Kidney epithelial cell (primary cell): ENCODE results near the gene SEMA6B. TPM values are rescaled to one million over a fixed set of nuclear protein-coding genes. Genes with fewer than 3 reads are reported as not detected.
A peak's percentile ranks its signal among the peaks of the same experiment; 100 is the strongest.
"Not testable (repeated sequence)": the region's sequence is repeated elsewhere in the genome, so short reads cannot be mapped to it uniquely, and the experiment has no call there.

Experiments
- DNase-seq: peaks from one replicate; pipeline ENCODE4 v3.0.0-alpha.2; 2010; ENCODE audit warnings: low read depth
- H3K27me3 ChIP-seq: 2 replicates; pipeline ENCODE4 v1.6.0; 2011; ENCODE audit warnings: low read length; ENCODE audit not compliant: control insufficient read depth, insufficient read depth
- H3K36me3 ChIP-seq: 2 replicates; pipeline ENCODE4 v1.5.1; 2011; ENCODE audit warnings: low read length; ENCODE audit not compliant: control insufficient read depth, insufficient read depth
- H3K4me3 ChIP-seq: 2 replicates; pipeline ENCODE4 v1.5.1; 2011; ENCODE audit warnings: low read depth, mild to moderate bottlenecking, control low read depth, low read length
- total RNA-seq: library from RNA; depleted of rRNA; stranded (reverse); fragments of >200 nt; gene quantifications from 2 replicates; pipeline ENCODE4 v1.2.3, GENCODE V29; 2015
- TF ChIP-seq, protein P1 (sequence below): IDR thresholded peaks from 2 replicates; pipeline ENCODE4 v1.5.1; 2011; ENCODE audit warnings: mild to moderate bottlenecking, moderate library complexity, low read length, control low read depth, inconsistent platforms; ENCODE audit not compliant: insufficient read depth, poor library complexity, severe bottlenecking

The SEMA6B gene
- total RNA-seq, 1 donor from 2014 or later: 0.13 TPM

DNA sequence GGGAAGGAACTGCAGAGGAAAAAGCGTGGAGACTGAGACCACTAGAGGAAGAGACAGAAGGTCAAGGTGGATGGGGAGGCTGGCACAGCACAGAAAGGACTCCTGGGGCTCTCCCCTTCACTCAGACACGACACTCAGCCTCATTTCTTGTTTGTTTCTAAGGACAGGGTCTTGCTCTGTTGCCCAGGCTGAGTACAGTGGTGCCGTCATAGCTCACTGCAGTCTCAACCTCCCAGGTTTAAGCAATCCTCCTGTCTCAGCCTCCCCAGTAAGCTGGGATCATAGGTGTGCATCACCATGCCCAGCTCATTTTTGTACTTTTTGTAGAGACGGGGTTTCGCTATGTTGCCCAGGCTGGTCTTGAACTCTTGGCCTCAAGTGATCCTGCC lies 11.4 kb upstream of the SEMA6B start:
- Histone ChIP-seq H3K27me3 (peaks cover 8% of the 10 kb centered on the region), H3K36me3 (no peaks in the 10 kb centered on the region), H3K4me3 (no peak overlapping the region)
- no peak for DNase-seq
- TF ChIP-seq, protein P1, sequence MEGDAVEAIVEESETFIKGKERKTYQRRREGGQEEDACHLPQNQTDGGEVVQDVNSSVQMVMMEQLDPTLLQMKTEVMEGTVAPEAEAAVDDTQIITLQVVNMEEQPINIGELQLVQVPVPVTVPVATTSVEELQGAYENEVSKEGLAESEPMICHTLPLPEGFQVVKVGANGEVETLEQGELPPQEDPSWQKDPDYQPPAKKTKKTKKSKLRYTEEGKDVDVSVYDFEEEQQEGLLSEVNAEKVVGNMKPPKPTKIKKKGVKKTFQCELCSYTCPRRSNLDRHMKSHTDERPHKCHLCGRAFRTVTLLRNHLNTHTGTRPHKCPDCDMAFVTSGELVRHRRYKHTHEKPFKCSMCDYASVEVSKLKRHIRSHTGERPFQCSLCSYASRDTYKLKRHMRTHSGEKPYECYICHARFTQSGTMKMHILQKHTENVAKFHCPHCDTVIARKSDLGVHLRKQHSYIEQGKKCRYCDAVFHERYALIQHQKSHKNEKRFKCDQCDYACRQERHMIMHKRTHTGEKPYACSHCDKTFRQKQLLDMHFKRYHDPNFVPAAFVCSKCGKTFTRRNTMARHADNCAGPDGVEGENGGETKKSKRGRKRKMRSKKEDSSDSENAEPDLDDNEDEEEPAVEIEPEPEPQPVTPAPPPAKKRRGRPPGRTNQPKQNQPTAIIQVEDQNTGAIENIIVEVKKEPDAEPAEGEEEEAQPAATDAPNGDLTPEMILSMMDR: no peak

- no peak overlapping the region for H3K4me3 ChIP-seq
- H3K27me3 ChIP-seq: peaks cover 8% of the 10 kb centered on the region
- TF ChIP-seq, protein P1: no peak
- DNase-seq: no peak
- no peaks in the 10 kb centered on the region for H3K36me3 ChIP-seq
These were observed 10.9 kb upstream of the SEMA6B start for GRCh38 chr19:4570402-4570801.

DNA sequence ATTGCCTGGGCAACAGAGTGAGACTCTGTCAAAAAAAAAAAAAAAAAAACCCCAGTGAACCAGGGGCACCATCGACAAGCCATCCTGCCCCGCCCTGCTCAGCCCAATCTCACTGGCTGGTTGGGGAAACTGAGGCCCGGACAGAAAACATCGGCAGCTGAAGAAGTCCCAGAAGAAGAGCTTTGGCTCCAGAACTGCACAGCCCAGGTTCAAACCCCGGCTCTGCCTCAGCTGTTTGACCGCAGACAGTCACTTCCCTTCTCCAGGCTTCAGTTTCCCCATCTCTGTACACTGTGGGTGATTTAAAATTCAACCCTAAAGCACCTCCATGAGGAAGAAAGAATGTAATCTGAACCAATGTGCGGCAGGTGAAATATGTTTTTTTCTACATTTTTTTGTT lies 9.4 kb upstream of the SEMA6B start:
- no peaks in the 10 kb centered on the region for H3K36me3 ChIP-seq
- H3K4me3 ChIP-seq: no peak overlapping the region
- TF ChIP-seq, protein P1: no peak
- peaks cover 8% of the 10 kb centered on the region for H3K27me3 ChIP-seq
- no peak for DNase-seq

- Histone ChIP-seq H3K4me3 (no peak overlapping the region), H3K36me3 (no peaks in the 10 kb centered on the region), H3K27me3 (peaks cover 8% of the 10 kb centered on the region)
- TF ChIP-seq, protein P1: peak; percentile 98
- DNase-seq: no peak
These were observed 8.1 kb upstream of the SEMA6B start for GRCh38 chr19:4567584-4568071.

- DNase-seq: no peak
These were observed 7.0 kb upstream of the SEMA6B start for GRCh38 chr19:4566402-4567051.

GRCh38 chr19:4563562-4563961 lies 4.1 kb upstream of the SEMA6B start:
- not testable (repeated sequence) for H3K27me3 ChIP-seq, DNase-seq, H3K36me3 ChIP-seq, H3K4me3 ChIP-seq

More at GRCh38 chr19:4566402-4567051, 7.0 kb upstream of the SEMA6B start:
- H3K27me3 ChIP-seq: peaks cover 8% of the 10 kb centered on the region
- TF ChIP-seq, protein P1: no peak
- no peak overlapping the region for H3K4me3 ChIP-seq
- H3K36me3 ChIP-seq: no peaks in the 10 kb centered on the region

GRCh38 chr19:4562085-4562484 lies 2.6 kb upstream of the SEMA6B start:
- H3K27me3 ChIP-seq, H3K36me3 ChIP-seq, H3K4me3 ChIP-seq, DNase-seq: not testable (repeated sequence)
